DMS53 (cell line): Measurements from ENCODE around the gene DNAH17.
A peak's percentile ranks its signal among the peaks of the same experiment; 100 is the strongest.

Experiments
- DNase-seq: peaks from one replicate; lab custom pipeline; 2025; lab: John Stamatoyannopoulos, UW

The DNAH17 gene

DNA sequence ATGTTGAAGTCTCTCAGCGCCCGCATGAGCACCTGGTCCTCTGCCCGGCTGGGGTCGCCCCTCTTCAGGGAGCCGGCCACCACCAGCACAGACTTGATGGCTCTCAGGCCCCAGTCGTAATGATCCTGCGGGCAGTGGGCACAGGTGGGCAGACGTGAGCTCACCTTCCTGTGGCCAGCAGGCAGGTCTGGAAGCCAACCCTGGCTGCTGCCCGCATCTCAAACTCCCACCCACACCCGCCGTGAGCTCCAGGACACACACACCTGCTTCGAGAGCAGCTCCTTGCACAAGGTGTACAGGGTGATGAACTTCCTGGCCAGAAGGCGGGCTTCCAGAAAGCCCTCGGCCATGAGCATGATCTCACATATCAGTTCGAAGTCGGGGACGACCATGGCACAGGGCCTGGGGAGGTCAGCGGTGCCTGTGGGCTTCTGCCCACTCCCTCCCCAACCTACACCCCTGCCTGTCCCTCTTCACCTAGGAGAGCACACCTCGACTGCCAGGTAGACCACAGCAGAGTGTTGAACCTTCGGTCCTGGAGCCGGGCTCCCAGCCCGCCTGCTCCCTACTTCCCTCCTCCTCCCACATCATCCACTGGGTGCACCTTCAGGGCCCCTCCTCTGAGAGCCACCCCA lies 82.4 kb downstream of the DNAH17 start:
- DNase-seq: no peak

DNA sequence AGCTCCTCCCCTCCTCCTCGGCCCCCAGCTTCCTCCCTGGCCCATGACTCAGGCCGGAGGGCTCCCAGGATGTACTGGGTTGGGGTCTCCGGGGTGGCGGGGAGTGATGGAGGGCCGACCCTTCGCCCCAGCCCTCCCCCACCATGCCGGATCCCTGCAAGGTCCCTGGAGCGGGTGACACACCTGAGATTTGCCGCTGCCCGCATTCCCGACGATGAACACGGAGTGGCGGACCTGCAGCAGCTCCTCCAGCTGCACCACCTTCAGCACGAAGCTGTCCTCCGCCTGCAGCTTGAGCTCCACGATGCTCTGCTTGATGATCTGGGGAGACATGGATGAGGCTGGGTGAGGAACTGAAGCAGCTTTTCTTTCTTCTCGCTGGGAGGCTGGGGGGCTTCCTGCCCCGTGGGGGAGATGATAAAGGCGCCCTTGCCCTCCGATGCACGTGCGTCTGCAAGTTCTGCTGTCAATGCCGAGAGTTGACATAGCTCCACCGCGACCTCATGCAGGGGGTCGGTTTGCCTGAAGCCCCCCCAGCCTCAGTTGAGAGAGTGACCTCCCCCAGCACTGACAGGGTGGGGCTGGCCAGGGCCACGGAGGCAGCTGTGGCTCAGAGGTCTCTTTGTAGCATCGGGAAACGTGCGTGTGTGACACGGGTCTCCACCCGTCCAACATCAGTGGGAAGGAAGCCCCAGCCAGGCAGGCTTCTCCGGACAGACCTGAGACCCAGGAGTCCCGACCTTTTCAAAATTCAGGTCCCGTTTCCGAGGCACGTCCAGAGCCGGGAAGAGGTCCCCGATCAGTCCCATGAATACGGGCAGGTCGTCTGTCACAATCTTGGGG lies 83.1 kb downstream of the DNAH17 start:
- no peak for DNase-seq

GRCh38 chr17:78493450-78493849 lies 83.7 kb downstream of the DNAH17 start:
- DNase-seq: no peak

DNA sequence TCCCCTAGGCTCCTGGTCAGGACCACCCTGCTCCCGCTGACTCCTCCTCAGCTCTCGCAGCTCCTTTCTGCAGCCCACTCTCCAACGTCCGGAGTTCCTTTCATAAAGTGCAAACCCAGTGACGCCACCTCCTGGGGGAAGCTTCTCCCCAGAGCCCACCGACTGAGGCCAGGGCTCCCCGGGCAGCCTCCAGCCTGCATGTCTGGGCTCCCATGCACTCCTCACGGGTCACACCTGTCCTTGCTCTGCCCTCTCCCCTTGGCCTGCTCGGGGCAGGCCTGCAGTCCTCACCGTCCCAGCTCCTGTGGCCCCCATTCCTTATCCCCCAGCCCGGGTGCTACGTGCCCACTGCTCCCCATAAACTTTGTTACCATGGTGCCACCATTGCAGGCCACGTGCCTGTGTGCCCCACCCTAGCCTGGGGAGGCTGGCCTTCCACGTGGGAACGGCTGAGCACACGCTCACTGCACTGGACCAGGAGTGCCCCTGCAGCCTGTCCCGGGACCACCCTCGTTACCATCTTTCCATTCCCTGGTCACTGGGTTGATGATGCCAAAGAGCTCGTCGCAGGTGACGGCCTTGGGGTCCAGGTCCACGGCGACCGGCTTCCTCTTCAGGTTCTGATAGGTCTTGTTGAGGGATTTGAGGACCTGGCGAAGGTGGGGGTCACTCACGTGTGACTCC lies 84.9 kb downstream of the DNAH17 start:
- no peak for DNase-seq

DNA sequence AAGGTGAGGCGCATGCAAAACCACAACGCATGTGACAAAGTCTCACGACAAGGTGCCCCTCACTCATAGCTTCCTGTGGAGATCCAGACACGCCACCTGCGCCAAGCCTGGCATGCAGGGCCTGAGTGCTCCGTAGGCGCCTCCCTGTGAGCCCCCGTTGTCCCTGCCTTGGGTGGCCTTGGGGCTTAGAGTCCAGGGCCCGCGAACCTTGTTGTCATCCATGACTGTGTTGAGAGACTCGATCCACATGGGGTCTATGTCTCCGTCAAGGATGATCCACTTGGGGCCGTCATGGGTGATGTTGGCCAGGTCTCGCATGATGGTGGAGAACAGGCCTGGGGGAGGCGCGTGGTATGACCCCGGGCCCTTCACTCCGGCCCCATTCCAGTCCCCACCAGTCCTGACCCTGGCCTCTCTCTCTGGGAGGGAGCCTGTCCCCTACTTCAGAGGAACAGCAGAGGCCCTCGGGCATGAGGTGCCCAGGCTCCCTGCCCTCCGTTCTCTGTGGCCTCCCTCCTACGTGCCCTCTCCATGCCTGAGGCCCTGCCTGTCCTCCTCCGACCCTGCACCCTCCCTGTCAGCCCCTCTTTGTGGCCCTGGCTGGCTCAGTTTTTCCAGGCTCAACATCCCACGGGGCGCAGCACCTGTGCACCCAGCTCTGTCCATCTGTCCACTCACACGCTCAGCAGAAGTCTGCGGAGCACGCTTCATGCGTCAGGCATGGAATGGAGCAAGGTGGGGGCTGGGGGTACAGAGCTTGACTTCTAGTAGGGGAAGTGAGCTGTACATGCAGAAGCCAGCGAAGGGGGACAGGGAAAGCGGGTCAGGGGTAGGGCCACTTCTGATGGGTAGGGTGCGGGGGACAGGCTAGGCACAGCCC lies 85.7 kb downstream of the DNAH17 start:
- DNase-seq: no peak

GRCh38 chr17:78490673-78491072 lies 86.5 kb downstream of the DNAH17 start:
- DNase-seq: no peak

GRCh38 chr17:78490156-78490555 lies 87.0 kb downstream of the DNAH17 start:
- DNase-seq: no peak

GRCh38 chr17:78488867-78489634 lies 88.1 kb downstream of the DNAH17 start:
- peak; percentile 27 for DNase-seq

DNA sequence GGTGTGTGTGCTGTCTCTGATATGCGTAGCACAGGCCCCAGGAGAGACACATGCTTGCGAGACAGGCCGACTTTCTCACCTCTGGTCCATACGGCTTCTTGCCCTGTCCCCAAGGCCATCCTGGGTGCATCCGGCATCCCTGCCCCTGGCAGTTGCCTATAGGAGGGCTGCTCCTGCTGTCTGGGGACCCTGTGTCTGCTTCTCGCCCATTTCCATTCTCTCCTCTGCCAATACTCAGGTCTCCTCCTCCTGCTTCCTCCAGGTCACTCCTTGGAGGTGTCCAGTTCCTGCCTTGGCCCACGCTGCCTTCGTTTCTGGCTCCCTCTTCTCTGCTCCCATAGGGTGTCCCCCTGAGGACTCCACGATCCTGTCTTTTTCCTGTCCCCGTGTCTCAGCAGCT lies 89.0 kb downstream of the DNAH17 start:
- DNase-seq: no peak

GRCh38 chr17:78486946-78487680 lies 90.1 kb downstream of the DNAH17 start:
- DNase-seq: no peak

- DNase-seq: no peak
These were observed 90.9 kb downstream of the DNAH17 start for GRCh38 chr17:78486228-78486802.

DNA sequence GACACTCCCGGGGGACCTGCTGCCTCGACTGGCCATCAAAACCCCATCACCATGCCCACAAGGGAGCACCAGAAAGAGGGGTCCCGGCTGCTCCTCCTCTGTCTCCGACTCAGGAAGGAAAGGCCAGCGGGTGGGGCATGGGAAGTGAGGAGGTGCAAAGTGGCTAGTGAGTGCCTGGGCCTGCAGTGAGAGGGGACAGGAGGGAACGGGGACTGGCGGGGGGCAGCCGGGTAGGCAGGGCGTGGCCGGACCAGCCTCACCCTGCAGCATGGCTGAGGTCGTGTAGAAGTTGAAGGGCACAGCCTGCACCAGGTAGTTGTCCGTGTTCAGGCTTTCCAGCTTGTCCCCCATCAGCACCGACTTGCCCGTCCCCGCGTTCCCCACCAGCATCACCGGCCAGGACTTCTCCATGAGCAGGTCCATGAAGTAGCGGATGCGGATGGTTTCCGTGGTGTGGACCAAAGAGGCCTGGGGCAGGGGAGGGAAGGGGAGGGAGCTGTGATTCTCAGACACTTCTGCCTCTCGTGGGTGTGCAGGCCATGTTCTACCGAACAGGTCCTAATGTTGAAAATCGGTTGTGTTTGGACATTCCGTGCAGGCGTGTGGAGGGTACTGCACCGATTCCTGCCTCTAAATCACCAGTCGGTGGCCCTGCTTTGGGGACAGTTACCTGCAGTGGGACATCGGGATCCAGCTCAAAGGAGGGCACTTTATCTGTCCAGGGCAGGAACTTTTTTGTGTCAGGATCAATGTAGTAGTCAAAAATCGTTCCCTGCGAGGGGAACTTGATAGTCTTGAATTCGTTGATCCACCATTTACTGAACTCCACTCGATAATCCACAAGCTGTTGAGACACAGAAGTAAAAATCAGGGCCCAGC lies 91.7 kb downstream of the DNAH17 start:
- DNase-seq: no peak

GRCh38 chr17:78484271-78485246 lies 92.6 kb downstream of the DNAH17 start:
- DNase-seq: no peak

GRCh38 chr17:78479369-78479768 lies 97.8 kb downstream of the DNAH17 start:
- DNase-seq: no peak

DNA sequence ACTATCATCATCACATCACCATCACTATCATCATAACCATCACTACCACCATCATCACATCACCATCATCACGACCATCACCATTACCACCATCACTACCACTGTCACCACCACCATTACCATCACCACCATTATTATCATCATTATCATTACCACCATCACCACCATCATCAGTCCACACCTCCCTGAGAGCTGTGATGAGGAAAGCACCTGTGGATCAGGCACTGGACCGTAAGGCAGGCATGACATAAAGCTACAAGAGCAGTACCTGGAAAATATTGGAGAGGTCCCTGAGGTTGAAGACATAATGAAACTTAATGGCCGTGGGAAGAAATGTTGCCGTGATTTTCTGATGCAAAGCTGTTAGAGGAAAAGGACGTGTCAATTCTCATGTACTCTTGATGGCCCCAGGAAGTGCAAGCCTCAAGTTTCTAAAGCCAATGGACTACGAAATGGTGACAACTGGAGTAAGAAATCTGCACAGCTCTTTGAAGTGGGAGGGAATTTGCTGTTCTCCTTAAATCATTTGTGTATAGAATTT lies 98.4 kb downstream of the DNAH17 start:
- DNase-seq: no peak

DNA sequence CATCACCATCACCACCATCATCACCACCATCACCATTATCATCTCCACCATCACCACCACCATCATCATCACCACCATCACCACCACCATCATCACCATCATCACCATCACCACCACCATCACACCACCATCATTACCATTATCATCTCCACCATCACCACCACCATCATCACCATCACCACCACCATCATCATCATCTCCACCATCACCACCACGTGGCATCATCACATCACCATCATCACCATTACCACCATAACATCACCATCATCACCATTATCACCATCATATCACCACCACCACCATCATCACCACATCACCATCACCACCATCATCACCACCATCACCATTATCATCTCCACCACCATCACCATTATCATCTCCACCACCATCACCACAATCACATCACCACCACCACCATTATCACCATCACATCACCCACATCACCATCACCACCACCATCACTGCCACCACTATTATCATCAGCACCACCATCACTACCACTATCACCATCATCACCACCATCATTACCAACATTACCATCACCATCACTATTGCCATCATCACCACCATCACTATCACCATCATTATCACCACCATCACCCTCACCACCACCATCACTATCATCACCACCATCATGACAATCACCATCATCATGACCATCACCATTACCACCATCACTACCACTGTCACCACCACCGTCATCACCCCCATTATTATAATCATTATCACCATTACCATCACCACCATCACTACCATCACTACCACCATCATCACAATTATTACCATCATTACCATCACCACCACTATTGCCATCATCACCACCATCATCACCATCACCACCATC lies 99.1 kb downstream of the DNAH17 start:
- DNase-seq: no peak

GRCh38 chr17:78476973-78477372 lies 100.2 kb downstream of the DNAH17 start:
- peak; percentile 66 for DNase-seq
